Measurements from ENCODE around the gene GCN1. TPM values are rescaled to one million over a fixed set of nuclear protein-coding genes. Genes with fewer than 3 reads are reported as not detected.

Gene GCN1
- total and polyA plus RNA-seq, 12 donors = 9.7 to 41.3 (median 34.0) TPM

DNA sequence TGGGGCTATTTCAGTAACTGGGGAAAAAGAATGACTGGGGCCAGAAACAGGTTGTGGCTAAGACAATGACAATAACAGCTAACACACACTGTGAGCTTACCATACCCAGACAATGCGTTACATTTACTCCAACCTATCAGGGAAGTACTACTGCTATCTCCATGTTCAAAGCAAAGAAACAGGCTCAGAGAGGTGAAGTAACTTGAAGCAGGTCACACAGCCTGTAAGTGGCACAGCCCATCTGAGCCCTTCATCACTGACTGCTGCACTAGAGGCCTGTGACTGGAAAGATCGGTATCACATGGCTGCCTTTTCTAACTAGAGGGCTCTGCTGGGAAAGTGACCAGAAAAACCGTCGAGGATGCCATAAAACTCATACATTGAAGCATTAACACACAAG is 7.9 kb downstream of the GCN1 start:
- H3K4me1 ChIP-seq = peaks cover 0 to 15% (median 6%) of the 10 kb centered on the region in 9 donors
- TF ChIP-seq, protein P1, sequence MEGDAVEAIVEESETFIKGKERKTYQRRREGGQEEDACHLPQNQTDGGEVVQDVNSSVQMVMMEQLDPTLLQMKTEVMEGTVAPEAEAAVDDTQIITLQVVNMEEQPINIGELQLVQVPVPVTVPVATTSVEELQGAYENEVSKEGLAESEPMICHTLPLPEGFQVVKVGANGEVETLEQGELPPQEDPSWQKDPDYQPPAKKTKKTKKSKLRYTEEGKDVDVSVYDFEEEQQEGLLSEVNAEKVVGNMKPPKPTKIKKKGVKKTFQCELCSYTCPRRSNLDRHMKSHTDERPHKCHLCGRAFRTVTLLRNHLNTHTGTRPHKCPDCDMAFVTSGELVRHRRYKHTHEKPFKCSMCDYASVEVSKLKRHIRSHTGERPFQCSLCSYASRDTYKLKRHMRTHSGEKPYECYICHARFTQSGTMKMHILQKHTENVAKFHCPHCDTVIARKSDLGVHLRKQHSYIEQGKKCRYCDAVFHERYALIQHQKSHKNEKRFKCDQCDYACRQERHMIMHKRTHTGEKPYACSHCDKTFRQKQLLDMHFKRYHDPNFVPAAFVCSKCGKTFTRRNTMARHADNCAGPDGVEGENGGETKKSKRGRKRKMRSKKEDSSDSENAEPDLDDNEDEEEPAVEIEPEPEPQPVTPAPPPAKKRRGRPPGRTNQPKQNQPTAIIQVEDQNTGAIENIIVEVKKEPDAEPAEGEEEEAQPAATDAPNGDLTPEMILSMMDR (IDR thresholded peaks at IDR 0.05) = no peak
- H3K36me3 ChIP-seq = peaks cover 0 to 100% (median 62%) of the 10 kb centered on the region in 9 donors
- H3K9me3 ChIP-seq = no peaks in the 10 kb centered on the region
- 91 to 94% methylated on average over 4 of the region's 4 CpGs for WGBS, 2 donors
- no peak overlapping the region for H3K4me3 ChIP-seq
- no peak for DNase-seq
- intact Hi-C loops (cut with DNase I) = loop anchor here in 1 of 10 donors (10.0 kb wide), 1 partner anchor 52 kb away; no protein-coding TSS in a partner anchor
- ATAC-seq = no peak
- H3K27ac ChIP-seq = no peak overlapping the region
- H3K27me3 ChIP-seq = no peaks in the 10 kb centered on the region

DNA sequence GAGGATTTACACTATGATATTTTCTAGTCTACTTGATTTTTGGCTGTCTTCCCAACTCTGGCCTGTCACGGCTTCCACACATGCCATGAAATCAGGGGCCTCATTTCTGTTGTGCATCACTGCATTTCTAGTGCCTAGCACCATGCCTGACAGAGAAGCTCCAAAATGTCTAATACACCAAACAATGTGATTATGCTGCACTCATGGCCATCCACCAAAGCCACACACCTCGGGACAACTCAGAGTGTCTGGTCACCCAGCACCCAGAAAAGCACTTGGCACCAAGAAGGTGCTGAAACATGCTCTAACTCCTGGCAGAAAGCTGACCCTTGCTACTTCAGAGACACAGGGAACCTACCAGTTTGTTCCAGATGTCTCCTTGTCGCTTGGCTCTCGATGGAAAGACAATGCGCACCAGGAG is 11.3 kb downstream of the GCN1 start:
- H3K27me3 ChIP-seq = no peaks in the 10 kb centered on the region
- peaks cover 0 to 100% (median 58%) of the 10 kb centered on the region in 9 donors for H3K36me3 ChIP-seq
- intact Hi-C loops (cut with DNase I) = loop anchor here in 1 of 10 donors (10.0 kb wide), 1 partner anchor 48 kb away; no protein-coding TSS in a partner anchor
- WGBS, 2 donors = 52 to 68% methylated on average over 5 of the region's 5 CpGs
- no peak overlapping the region for H3K4me3 ChIP-seq
- ATAC-seq (peak in 5 of 8 donors; percentile 21 to 44 (median 35)), DNase-seq (no peak)
- no peak overlapping the region for H3K27ac ChIP-seq
- TF ChIP-seq, protein P1 (IDR thresholded peaks at IDR 0.05) = no peak
- peaks cover 0 to 13% (median 6%) of the 10 kb centered on the region in 9 donors for H3K4me1 ChIP-seq
- no peaks in the 10 kb centered on the region for H3K9me3 ChIP-seq

DNA sequence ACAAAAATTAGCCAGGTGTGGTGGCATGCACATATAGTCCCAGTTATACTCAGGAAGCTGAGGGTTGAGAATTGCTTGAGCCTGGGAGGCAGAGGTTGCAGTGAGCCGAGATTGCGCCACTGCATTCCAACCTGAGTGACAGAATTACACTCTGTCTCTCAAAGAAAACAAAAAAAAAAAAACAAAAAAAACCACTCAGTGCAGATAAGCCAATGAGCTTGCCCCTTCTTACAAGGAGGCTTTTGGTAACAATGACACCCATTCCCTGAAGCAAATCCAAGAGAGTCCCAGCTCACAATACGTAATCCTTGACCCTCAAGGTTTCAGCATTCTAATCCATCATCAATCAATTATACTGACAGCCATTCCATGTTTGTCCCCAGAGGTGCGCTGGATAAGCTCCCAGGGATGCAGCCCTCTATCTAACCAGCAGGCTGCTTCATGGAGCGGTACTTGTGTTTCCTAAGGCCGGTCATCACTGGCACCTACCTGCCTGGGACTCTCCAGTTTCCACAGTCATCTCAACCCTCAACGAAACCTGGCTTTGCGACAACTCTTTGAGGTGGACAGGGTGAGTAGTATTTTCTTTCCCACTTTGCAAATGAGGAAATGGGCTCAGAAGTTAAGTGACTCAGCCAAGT is 12.4 kb downstream of the GCN1 start:
- Histone ChIP-seq H3K36me3 (peaks cover 0 to 100% (median 62%) of the 10 kb centered on the region in 9 donors), H3K27ac (no peak overlapping the region), H3K9me3 (no peaks in the 10 kb centered on the region), H3K4me3 (no peak overlapping the region), H3K4me1 (peaks cover 0 to 13% (median 5%) of the 10 kb centered on the region in 9 donors), H3K27me3 (no peaks in the 10 kb centered on the region)
- peak in 1 of 8 donors; percentile 14 for ATAC-seq
- WGBS, 2 donors = 88 to 90% methylated on average over 8 of the region's 8 CpGs
- TF ChIP-seq, protein P1 (IDR thresholded peaks at IDR 0.05) = no peak
- intact Hi-C loops (cut with DNase I) = loop anchor here in 1 of 10 donors (10.0 kb wide), 1 partner anchor 47 kb away; no protein-coding TSS in a partner anchor
- no peak for DNase-seq

DNA sequence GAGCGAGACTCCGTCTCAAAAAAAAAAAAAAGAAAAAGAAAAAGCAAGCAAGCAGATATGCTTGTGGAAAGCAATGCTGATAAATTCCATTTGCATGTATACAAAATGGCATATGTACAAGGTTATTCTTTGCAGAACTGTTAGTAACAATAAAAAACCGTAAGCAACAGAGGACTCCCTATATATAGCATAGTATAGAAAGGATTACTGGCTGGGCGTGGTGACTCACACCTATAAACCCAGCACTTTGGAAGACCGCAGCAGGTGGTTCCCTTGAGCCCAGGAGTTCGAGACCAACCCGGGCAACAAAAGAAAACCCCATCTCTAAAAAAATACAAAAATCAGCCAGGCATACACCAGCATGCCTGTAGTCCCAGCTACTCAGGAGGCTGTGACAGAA is 13.5 kb downstream of the GCN1 start:
- DNase-seq = no peak
- H3K27me3 ChIP-seq = no peaks in the 10 kb centered on the region
- TF ChIP-seq, protein P1 (IDR thresholded peaks at IDR 0.05) = no peak
- no peaks in the 10 kb centered on the region for H3K9me3 ChIP-seq
- H3K4me1 ChIP-seq = peaks cover 0 to 13% (median 5%) of the 10 kb centered on the region in 9 donors
- intact Hi-C loops (cut with DNase I) = loop anchor here in 1 of 10 donors (10.0 kb wide), 1 partner anchor 46 kb away; no protein-coding TSS in a partner anchor
- peaks cover 0 to 100% (median 65%) of the 10 kb centered on the region in 9 donors for H3K36me3 ChIP-seq
- 93 to 94% methylated on average over 7 of the region's 7 CpGs for WGBS, 2 donors
- no peak for ATAC-seq
- no peak overlapping the region for H3K4me3 ChIP-seq
- H3K27ac ChIP-seq = no peak overlapping the region

Measured in heart right ventricle (tissue), 16 donors.